ENCODE measurements around the gene CXCR1.
"Not testable (repeated sequence)": the region's sequence is repeated elsewhere in the genome, so short reads cannot be mapped to it uniquely, and the experiment has no call there.

CXCR1 gene

GRCh38 chr2:218180467-218181114, 13.8 kb upstream of the CXCR1 start:
- no peak for DNase-seq (ENCODE audit: low read depth in 1 of 2, low spot score in 1 of 2)
- Histone ChIP-seq H3K4me3 (replicated peaks; ENCODE audit: insufficient read depth, low read length) (no peak overlapping the region), H3K27ac (replicated peaks) (no peak overlapping the region), H3K27me3 (ENCODE audit: insufficient read depth, poor library complexity, severe bottlenecking) (no peaks in the 10 kb centered on the region)
- TF ChIP-seq CTCF (IDR thresholded peaks at IDR 0.05; ENCODE audit: insufficient read depth, low read length), result no peak
- no peak for TF ChIP-seq SPI1 (IDR thresholded peaks at IDR 0.05; ENCODE audit: borderline replicate concordance, low read depth)
- no peak for TF ChIP-seq GABPA (IDR thresholded peaks at IDR 0.05; ENCODE audit: low read depth)
- TF ChIP-seq REST (IDR thresholded peaks at IDR 0.05; ENCODE audit: insufficient replicate concordance, low read depth), result no peak
- no peak for TF ChIP-seq POLR2AphosphoS5 (IDR thresholded peaks at IDR 0.05; ENCODE audit: low read depth)

- Histone ChIP-seq H3K27me3 (ENCODE audit: insufficient read depth, poor library complexity, severe bottlenecking) (no peaks in the 10 kb centered on the region), H3K27ac (replicated peaks) (no peak overlapping the region), H3K4me3 (replicated peaks; ENCODE audit: insufficient read depth, low read length) (no peak overlapping the region)
- no peak for DNase-seq (ENCODE audit: low read depth in 1 of 2, low spot score in 1 of 2)
- TF ChIP-seq POLR2AphosphoS5 (IDR thresholded peaks at IDR 0.05; ENCODE audit: low read depth), result no peak
Measured at GRCh38 chr2:218179782-218180181, 13.0 kb upstream of the CXCR1 start.

DNA sequence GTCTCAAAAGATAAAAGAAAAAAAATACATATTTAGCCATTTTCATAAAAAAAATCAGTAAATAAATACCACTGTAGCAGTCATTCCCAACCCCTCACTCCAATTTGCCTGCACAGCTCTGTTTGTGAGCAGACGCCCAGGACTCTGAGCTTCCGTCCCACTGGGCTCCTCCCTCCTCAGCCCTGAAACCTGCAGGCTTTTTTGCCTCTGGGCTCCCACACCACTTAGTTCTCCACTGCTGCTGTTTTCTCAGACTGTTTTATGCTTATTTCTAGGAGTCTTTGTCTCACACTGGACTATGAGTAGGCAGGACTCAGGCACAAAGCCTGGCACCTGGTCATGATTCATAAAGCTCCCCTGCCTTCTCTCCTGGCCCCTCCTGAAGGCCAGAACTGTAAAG, 6.1 kb upstream of the CXCR1 start:
- TF ChIP-seq POLR2AphosphoS5 (IDR thresholded peaks at IDR 0.05; ENCODE audit: low read depth) (no peak), SPI1 (IDR thresholded peaks at IDR 0.05; ENCODE audit: borderline replicate concordance, low read depth) (no peak), GABPA (IDR thresholded peaks at IDR 0.05; ENCODE audit: low read depth) (no peak), REST (IDR thresholded peaks at IDR 0.05; ENCODE audit: insufficient replicate concordance, low read depth) (no peak), CTCF (IDR thresholded peaks at IDR 0.05; ENCODE audit: insufficient read depth, low read length) (no peak)
- H3K27me3 ChIP-seq (ENCODE audit: insufficient read depth, poor library complexity, severe bottlenecking), result no peaks in the 10 kb centered on the region
- DNase-seq (ENCODE audit: low read depth in 1 of 2, low spot score in 1 of 2), result no peak
- no peak overlapping the region for H3K27ac ChIP-seq (replicated peaks)
- no peak overlapping the region for H3K4me3 ChIP-seq (replicated peaks; ENCODE audit: insufficient read depth, low read length)

GRCh38 chr2:218171744-218172143, 5.0 kb upstream of the CXCR1 start:
- DNase-seq (ENCODE audit: low read depth in 1 of 2, low spot score in 1 of 2); H3K4me3 ChIP-seq (replicated peaks; ENCODE audit: insufficient read depth, low read length); H3K27me3 ChIP-seq (ENCODE audit: insufficient read depth, poor library complexity, severe bottlenecking); H3K27ac ChIP-seq (replicated peaks): not testable (repeated sequence)

Measured in HL-60 (cell line).